Lower leg skin (tissue), 3 donors: Measurements from ENCODE around the gene AGMO.

Source experiments
- POLR2A ChIP-seq, 2 donors: fragments of 450-650 bp; IDR thresholded peaks; one replicate each; pipeline ENCODE4 v1.6.1; 2016 to 2017; ENCODE audit warnings: antibody characterized with exemption in 2 of 2, mild to moderate bottlenecking in 1 of 2, moderate library complexity in 1 of 2
- TF ChIP-seq, protein P1 (sequence below), 3 donors: fragments of 450-650 bp; IDR thresholded peaks; one replicate each; pipeline ENCODE4 v1.5.1; 2016; ENCODE audit warnings: antibody characterized with exemption in 3 of 3, mild to moderate bottlenecking in 3 of 3, moderate library complexity in 2 of 3

DNA sequence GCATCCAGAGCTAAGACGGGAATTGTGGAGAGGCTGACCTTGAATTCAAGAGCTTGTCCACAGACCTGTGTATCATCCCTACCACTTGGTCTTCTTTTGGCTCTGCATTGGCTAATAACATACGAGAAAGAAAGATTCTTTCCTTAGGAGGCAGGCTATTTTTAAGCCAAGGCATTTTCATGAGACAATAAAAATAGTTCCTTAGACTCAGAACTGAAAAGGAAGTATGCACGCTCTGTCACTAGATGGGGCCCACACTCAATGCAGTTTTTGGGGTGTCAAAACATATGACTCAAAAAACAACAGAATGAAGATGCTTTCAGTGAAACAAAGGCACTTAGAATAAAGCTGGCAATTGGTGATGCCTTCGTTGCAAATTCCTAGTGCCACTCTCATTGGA lies 393.3 kb downstream of the AGMO start:
- TF ChIP-seq POLR2A (IDR thresholded peaks at IDR 0.05), result no peak
- TF ChIP-seq, protein P1, sequence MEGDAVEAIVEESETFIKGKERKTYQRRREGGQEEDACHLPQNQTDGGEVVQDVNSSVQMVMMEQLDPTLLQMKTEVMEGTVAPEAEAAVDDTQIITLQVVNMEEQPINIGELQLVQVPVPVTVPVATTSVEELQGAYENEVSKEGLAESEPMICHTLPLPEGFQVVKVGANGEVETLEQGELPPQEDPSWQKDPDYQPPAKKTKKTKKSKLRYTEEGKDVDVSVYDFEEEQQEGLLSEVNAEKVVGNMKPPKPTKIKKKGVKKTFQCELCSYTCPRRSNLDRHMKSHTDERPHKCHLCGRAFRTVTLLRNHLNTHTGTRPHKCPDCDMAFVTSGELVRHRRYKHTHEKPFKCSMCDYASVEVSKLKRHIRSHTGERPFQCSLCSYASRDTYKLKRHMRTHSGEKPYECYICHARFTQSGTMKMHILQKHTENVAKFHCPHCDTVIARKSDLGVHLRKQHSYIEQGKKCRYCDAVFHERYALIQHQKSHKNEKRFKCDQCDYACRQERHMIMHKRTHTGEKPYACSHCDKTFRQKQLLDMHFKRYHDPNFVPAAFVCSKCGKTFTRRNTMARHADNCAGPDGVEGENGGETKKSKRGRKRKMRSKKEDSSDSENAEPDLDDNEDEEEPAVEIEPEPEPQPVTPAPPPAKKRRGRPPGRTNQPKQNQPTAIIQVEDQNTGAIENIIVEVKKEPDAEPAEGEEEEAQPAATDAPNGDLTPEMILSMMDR (IDR thresholded peaks at IDR 0.05), result no peak
